H1 (cell line): ENCODE measurements around the gene ATP5F1A. TPM values are rescaled to one million over a fixed set of nuclear protein-coding genes. Genes with fewer than 3 reads are reported as not detected.

ENCODE experiments used
- CTCF ChIA-PET: fragments of 300-600 bp; sonication (Branson Sonifier 250); formaldehyde crosslinking; loops from one replicate; lab custom pipeline; 2021; ENCODE audit not compliant: partially characterized antibody; lab: Charles Lee
- POLR2A ChIA-PET: fragments of 300-600 bp; sonication (Branson Sonifier 250); formaldehyde crosslinking; loops from one replicate; lab custom pipeline; 2021; ENCODE audit warnings: inconsistent platforms; ENCODE audit not compliant: partially characterized antibody; lab: Charles Lee
- DNase-seq, 2 experiments: peaks; one replicate each; pipeline versions ENCODE4 v3.0.0 to v3.0.0-alpha.2; 2010 to 2022; ENCODE audit warnings: low spot score in 2 of 2, low read depth in 1 of 2, mixed read lengths in 1 of 2
- FAIRE-seq: peaks from 2 replicates; lab custom pipeline; 2011; peaks lifted over from hg19 to GRCh38; lab: Jason Lieb, UNC
- H2AFZ ChIP-seq: 2 replicates; pipeline ENCODE4 v1.8.1; 2012; ENCODE audit warnings: low read length, inconsistent platforms
- H2AK5ac ChIP-seq: 2 replicates; pipeline ENCODE4 v1.6.1; 2013; ENCODE audit warnings: low read depth, low read length
- H2BK120ac ChIP-seq: replicated peaks from 2 replicates; pipeline ENCODE3; 2013; ENCODE audit warnings: low read depth, low read length, inconsistent platforms
- H2BK12ac ChIP-seq: 2 replicates; pipeline ENCODE4 v1.6.1; 2013; ENCODE audit warnings: low read depth, low read length
- H2BK15ac ChIP-seq: 2 replicates; pipeline ENCODE4 v1.6.1; 2013; ENCODE audit warnings: low read length
- H2BK20ac ChIP-seq: 2 replicates; pipeline ENCODE4 v1.6.1; 2013; ENCODE audit warnings: low read length
- H2BK5ac ChIP-seq: 2 replicates; pipeline ENCODE4 v1.6.1; 2013; ENCODE audit warnings: low read depth, low read length
- H3K14ac ChIP-seq: 2 replicates; pipeline ENCODE4 v1.6.1; 2013; ENCODE audit warnings: inconsistent platforms; ENCODE audit not compliant: insufficient read length
- H3K18ac ChIP-seq: 2 replicates; pipeline ENCODE4 v1.6.1; 2013; ENCODE audit warnings: low read length; ENCODE audit errors: extremely low read depth
- H3K23ac ChIP-seq: 2 replicates; pipeline ENCODE4 v1.6.1; 2013; ENCODE audit warnings: inconsistent platforms; ENCODE audit not compliant: insufficient read length
- H3K23me2 ChIP-seq: 2 replicates; pipeline ENCODE4 v1.6.1; 2013; ENCODE audit warnings: low read depth, low read length
- H3K27ac ChIP-seq: 2 replicates; pipeline ENCODE4 v1.6.1; 2011; ENCODE audit warnings: low read depth, low read length, inconsistent platforms
- H3K27me3 ChIP-seq, 4 experiments: replicated peaks in 1 of 4; 1 replicate in 1 of 4; 2 replicates in 3 of 4; pipeline versions ENCODE4 v1.6.1 to v1.8.1; 2011 to 2013; ENCODE audit warnings: low read length in 3 of 4, mild to moderate bottlenecking in 3 of 4, inconsistent platforms in 2 of 4, mixed read lengths in 2 of 4, moderate library complexity in 1 of 4; ENCODE audit not compliant: control insufficient read depth in 3 of 4, insufficient read depth in 3 of 4; ENCODE audit errors: extremely low read depth in 1 of 4
- H3K36me3 ChIP-seq, 4 experiments: 2 replicates each; pipeline versions ENCODE4 v1.6.1 to v1.8.1; 2011 to 2013; ENCODE audit warnings: mild to moderate bottlenecking in 4 of 4, low read length in 3 of 4, moderate library complexity in 2 of 4, control low read depth in 1 of 4, inconsistent platforms in 1 of 4; ENCODE audit not compliant: insufficient read depth in 4 of 4, control insufficient read depth in 2 of 4
- H3K4ac ChIP-seq: replicated peaks from 2 replicates; pipeline ENCODE3; 2013; ENCODE audit warnings: low read length, low read depth, mixed read lengths, inconsistent platforms; ENCODE audit not compliant: insufficient read length
- H3K4me1 ChIP-seq, 4 experiments: replicated peaks in 1 of 4; 1 replicate in 1 of 4; 2 replicates in 3 of 4; pipeline versions ENCODE4 v1.6.1 to v1.8.1; 2011 to 2013; ENCODE audit warnings: low read length in 3 of 4, inconsistent platforms in 2 of 4, mixed read lengths in 1 of 4; ENCODE audit not compliant: insufficient read depth in 4 of 4, control insufficient read depth in 3 of 4
- H3K4me2 ChIP-seq, 2 experiments: 2 replicates each; pipeline versions ENCODE4 v1.6.1 to v1.8.1; 2011 to 2013; ENCODE audit warnings: low read depth in 2 of 2, low read length in 2 of 2, control low read depth in 1 of 2, inconsistent platforms in 1 of 2, mild to moderate bottlenecking in 1 of 2; ENCODE audit not compliant: insufficient read depth in 1 of 2
- H3K4me3 ChIP-seq, 4 experiments: fragments of 200-600, 300-600 bp in 1 of 4; sonication (generic), shearing (Covaris generic), sonication (Bioruptor Twin) in 1 of 4; 2 replicates each; pipeline versions ENCODE4 v1.5.1 to v1.8.1; 2011 to 2016; ENCODE audit warnings: low read length in 4 of 4, low read depth in 3 of 4, control low read depth in 2 of 4, inconsistent platforms in 2 of 4, mild to moderate bottlenecking in 2 of 4, mixed read lengths in 1 of 4, moderate library complexity in 1 of 4; ENCODE audit not compliant: insufficient read depth in 2 of 4; ENCODE audit errors: extremely low read depth in 1 of 4
- H3K56ac ChIP-seq: replicated peaks from 2 replicates; pipeline ENCODE3; 2013; ENCODE audit warnings: low read depth, mild to moderate bottlenecking, mixed read lengths, low read length, inconsistent platforms; ENCODE audit not compliant: insufficient read length
- H3K79me1 ChIP-seq: 2 replicates; pipeline ENCODE4 v1.6.1; 2013; ENCODE audit warnings: low read depth, low read length, control low read depth
- H3K79me2 ChIP-seq, 2 experiments: 2 replicates each; pipeline versions ENCODE4 v1.6.1 to v1.8.1; 2012 to 2013; ENCODE audit warnings: low read length in 2 of 2, mild to moderate bottlenecking in 2 of 2, inconsistent platforms in 1 of 2; ENCODE audit not compliant: insufficient read depth in 2 of 2, control insufficient read depth in 1 of 2
- H3K9ac ChIP-seq, 4 experiments: replicated peaks in 1 of 4; 1 replicate in 1 of 4; 2 replicates in 3 of 4; pipeline versions ENCODE4 v1.6.1 to v1.8.1; 2011 to 2013; ENCODE audit warnings: low read depth in 3 of 4, low read length in 3 of 4, control low read depth in 2 of 4, mild to moderate bottlenecking in 2 of 4, moderate library complexity in 2 of 4, inconsistent platforms in 1 of 4; ENCODE audit errors: extremely low read depth in 1 of 4
- H3K9me3 ChIP-seq, 2 experiments: 2 replicates each; pipeline versions ENCODE4 v1.6.1 to v1.8.1; 2012 to 2013; ENCODE audit warnings: mild to moderate bottlenecking in 2 of 2, moderate library complexity in 2 of 2, control low read depth in 1 of 2, inconsistent platforms in 1 of 2, low read depth in 1 of 2, low read length in 1 of 2, mixed read lengths in 1 of 2; ENCODE audit not compliant: insufficient read depth in 2 of 2
- H4K20me1 ChIP-seq, 2 experiments: replicated peaks in 1 of 2; 2 replicates each; pipeline versions ENCODE3 to v1.8.1; 2011 to 2013; ENCODE audit warnings: inconsistent platforms in 2 of 2, low read length in 2 of 2, mild to moderate bottlenecking in 1 of 2; ENCODE audit not compliant: insufficient read depth in 2 of 2, control insufficient read depth in 1 of 2
- H4K5ac ChIP-seq: 2 replicates; pipeline ENCODE4 v1.6.1; 2013; ENCODE audit warnings: low read length, low read depth, mixed read lengths, inconsistent platforms; ENCODE audit not compliant: insufficient read length
- H4K8ac ChIP-seq: 2 replicates; pipeline ENCODE4 v1.8.0; 2013; ENCODE audit warnings: mild to moderate bottlenecking, moderate library complexity, low read length, inconsistent platforms; ENCODE audit not compliant: insufficient read depth; ENCODE audit errors: extremely low read depth
- H4K91ac ChIP-seq: replicated peaks from 2 replicates; pipeline ENCODE3; 2013; ENCODE audit warnings: low read length, mixed read lengths, inconsistent platforms; ENCODE audit not compliant: insufficient read length
- ASH2L ChIP-seq: fragments of 200-600, 300-600 bp; sonication (generic); IDR thresholded peaks from one replicate; pipeline ENCODE4 v1.7.1; 2017; ENCODE audit warnings: low read length
- BACH1 ChIP-seq: IDR thresholded peaks from 2 replicates; pipeline ENCODE4 v1.6.1; 2012; ENCODE audit warnings: low read length, improper control_type of control experiment
- EGR1 ChIP-seq: IDR thresholded peaks from 2 replicates; pipeline ENCODE4 v1.6.1; 2011; ENCODE audit warnings: low read depth, low read length, borderline replicate concordance
- FOSL1 ChIP-seq: IDR thresholded peaks from 2 replicates; pipeline ENCODE4 v1.6.1; 2011; ENCODE audit warnings: mild to moderate bottlenecking, low read depth, low read length, moderate library complexity; ENCODE audit not compliant: insufficient read depth
- KDM1A ChIP-seq: fragments of 200-600, 300-600 bp; sonication (generic); IDR thresholded peaks from 2 replicates; pipeline ENCODE4 v1.7.1; 2016; ENCODE audit warnings: mild to moderate bottlenecking, low read length, borderline replicate concordance
- KDM4A ChIP-seq: IDR thresholded peaks from one replicate; pipeline ENCODE4 v1.7.1; 2012; ENCODE audit warnings: low read depth, mild to moderate bottlenecking, moderate library complexity, low read length, inconsistent platforms; ENCODE audit not compliant: severe bottlenecking
- RBBP5 ChIP-seq: IDR thresholded peaks from 2 replicates; pipeline ENCODE4 v1.7.1; 2012; ENCODE audit warnings: low read depth, mild to moderate bottlenecking, inconsistent platforms, low read length, moderate library complexity, borderline replicate concordance
- SIN3A ChIP-seq, 2 experiments: IDR thresholded peaks in 1 of 2; conservative IDR thresholded peaks in 1 of 2; 2 replicates each; pipeline ENCODE4 v1.6.1; 2011 to 2012; ENCODE audit warnings: low read length in 2 of 2, improper control_type of control experiment in 1 of 2, low read depth in 1 of 2, mild to moderate bottlenecking in 1 of 2
- TAF1 ChIP-seq: IDR thresholded peaks from 2 replicates; pipeline ENCODE4 v1.6.1; 2011; ENCODE audit warnings: mild to moderate bottlenecking, low read depth, low read length
- WGBS, 2 experiments: shearing (Covaris generic) in 1 of 2; methylation state at CpG; one replicate each; pipeline versions ENCODE4 v1.1.6 to v1.1.7; 2013 to 2015; ENCODE audit warnings: low lambda C conversion rate in 2 of 2, mixed read lengths in 2 of 2, inconsistent platforms in 1 of 2, low coverage in 1 of 2, missing lambda C conversion rate in 1 of 2; ENCODE audit not compliant: insufficient replicate concordance in 2 of 2, insufficient coverage in 1 of 2, insufficient read length in 1 of 2; ENCODE audit errors: extremely low coverage in 1 of 2, missing lambda C conversion rate in 1 of 2; 5-methylcytosine and 5-hydroxymethylcytosine counted together
- polyA plus RNA-seq, 7 experiments: library from polyadenylated mRNA; depleted of rRNA in 3 of 7; stranded (reverse) in 5 of 7; unstranded in 2 of 7; fragments of >200 nt in 5 of 7; fragments of 200-250 nt in 2 of 7; gene quantifications; 1 replicate in 5 of 7; 2 replicates in 1 of 7; 4 replicates in 1 of 7; pipeline versions ENCODE4 v1.2.1 to v1.2.3, GENCODE V29; 2011 to 2013; ENCODE audit warnings: missing spikeins in 2 of 7, mixed read lengths in 2 of 7
- total RNA-seq: library from RNA; stranded (reverse); fragmentation: NEBNext Ultra II Directional; extraction: Animal tissue kit (Norgen Biotek cat#: 25700); gene quantifications from 2 replicates; pipeline ENCODE4 v1.2.1, GENCODE V29; 2021

ATP5F1A gene
- total and polyA plus RNA-seq, 2 of the 8 experiments (the other 6 are each of a cell fraction or from before 2014, with no cell fraction given): 685 to 970 TPM

DNA sequence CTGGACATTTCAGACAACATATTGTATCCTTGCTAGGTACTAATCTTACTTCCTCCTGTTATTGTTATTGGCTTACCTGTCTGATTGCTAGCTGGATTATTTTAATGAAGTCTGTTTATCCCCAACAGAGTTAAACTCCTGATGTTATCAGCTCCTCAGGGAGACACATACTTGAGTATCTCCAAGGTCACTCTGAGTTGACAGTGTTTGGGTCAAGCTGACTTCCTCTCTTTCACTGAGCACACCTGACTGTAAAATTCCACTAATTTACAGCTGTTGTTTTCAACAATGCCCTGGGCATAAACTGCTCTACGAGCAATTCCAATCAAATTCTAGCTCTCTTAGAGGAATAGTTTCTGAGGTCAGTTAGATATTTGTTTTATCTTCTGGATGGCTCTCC is 15.7 kb upstream of the ATP5F1A start:
- H4K5ac ChIP-seq: no peak overlapping the region
- ChIA-PET CTCF (interaction anchor here (0.8 kb wide), 1 partner anchor 35 kb away, joined by 3 read pairs; no protein-coding TSS in a partner anchor), POLR2A (interaction anchor here (0.8 to 1.2 kb wide), 4 partner anchors 9 to 59 kb away, joined by 3 to 4 read pairs (median 3); partner anchors contain the start of gene HAUS1)
- 100% methylated on average over 1 of the region's 1 CpG; no CpG with 5 or more reads in 1 of the 2 experiments for WGBS, 2 experiments
- H3K9ac ChIP-seq: no peak overlapping the region
- no peak for FAIRE-seq
- no peak overlapping the region for H3K23ac ChIP-seq
- no peak overlapping the region for H2BK120ac ChIP-seq
- H3K79me1 ChIP-seq: no peaks in the 10 kb centered on the region; the same call in 1 of the 2 replicates
- no peak overlapping the region for H2BK5ac ChIP-seq
- H3K27me3 ChIP-seq: no peaks in the 10 kb centered on the region
- H4K91ac ChIP-seq: no peak overlapping the region
- no peak overlapping the region for H3K4me3 ChIP-seq
- H2BK20ac ChIP-seq: no peak overlapping the region
- no peak overlapping the region for H2BK15ac ChIP-seq
- no peaks in the 10 kb centered on the region for H3K4me1 ChIP-seq
- no peaks in the 10 kb centered on the region for H3K79me2 ChIP-seq
- no peak overlapping the region for H3K56ac ChIP-seq
- H2AFZ ChIP-seq: no peak overlapping the region
- no peak overlapping the region for H3K4ac ChIP-seq
- peaks cover 0 to 2% of the 10 kb centered on the region in 2 experiments for H4K20me1 ChIP-seq
- no peaks in the 10 kb centered on the region for H3K23me2 ChIP-seq
- no peaks in the 10 kb centered on the region for H3K9me3 ChIP-seq
- no peak overlapping the region for H4K8ac ChIP-seq
- peaks cover 3 to 39% (median 18%) of the 10 kb centered on the region in 4 experiments; a peak in 5 of 8 replicates for H3K36me3 ChIP-seq
- H3K18ac ChIP-seq: no peak overlapping the region
- no peak for DNase-seq
- no peak overlapping the region for H3K14ac ChIP-seq
- TF ChIP-seq FOSL1 (no peak), KDM1A (no peak), SIN3A (conservative IDR thresholded peaks at IDR 0.05 in 1 of 2, IDR thresholded peaks at IDR 0.05 in 1 of 2; ENCODE audit: low read depth in 1 of 2, low read length in 2 of 2) (no peak), ASH2L (no peak), TAF1 (no peak), RBBP5 (no peak), BACH1 (no peak), KDM4A (no peak), EGR1 (no peak)
- no peak overlapping the region for H3K27ac ChIP-seq
- no peak overlapping the region for H2BK12ac ChIP-seq
- H2AK5ac ChIP-seq: no peak overlapping the region
- H3K4me2 ChIP-seq: no peak overlapping the region
